ENCODE results near the gene NPAS3. TPM values are rescaled to one million over a fixed set of nuclear protein-coding genes. Genes with fewer than 3 reads are reported as not detected.

Gene NPAS3
- total and polyA plus RNA-seq, 2 of the 8 experiments (the other 6 are each of a cell fraction or from before 2014, with no cell fraction given) = 0.11 to 0.60 TPM

DNA sequence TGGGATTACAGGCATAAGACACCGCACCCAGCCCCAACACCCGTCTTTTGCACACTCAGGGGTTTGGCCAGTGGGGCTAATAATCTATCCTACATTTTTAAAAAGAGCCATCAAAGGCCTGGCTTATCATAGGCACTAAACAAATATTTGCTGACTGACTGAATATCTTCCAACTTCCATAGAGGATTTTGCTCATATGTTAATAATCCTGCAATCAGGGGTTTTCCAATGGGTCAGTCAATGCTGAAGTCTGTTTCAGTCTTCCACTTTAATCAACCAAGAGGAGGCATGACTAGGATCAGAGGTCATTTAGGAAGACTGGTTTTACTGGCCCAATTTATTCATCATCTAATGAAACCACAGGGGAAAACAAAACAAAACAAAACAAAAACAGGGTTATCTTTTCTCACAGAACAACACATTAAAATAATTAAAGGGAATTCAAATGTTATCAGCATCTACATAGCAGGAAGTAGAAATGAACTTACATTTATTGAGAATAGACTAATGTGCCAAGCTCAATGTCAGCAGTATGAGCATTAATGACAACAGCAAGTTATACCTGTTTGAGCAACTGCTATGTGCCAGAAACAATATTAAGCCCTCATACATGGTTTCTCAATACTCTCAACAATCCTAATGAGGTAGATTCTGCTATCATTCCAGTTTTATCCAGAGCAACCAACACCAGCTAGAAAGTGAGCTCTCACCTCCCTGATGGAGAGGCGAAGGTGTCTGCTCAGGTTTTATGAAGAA is 640.0 kb downstream of the NPAS3 start:
- no peaks in the 10 kb centered on the region for H3K79me1 ChIP-seq (ENCODE audit: low read depth, low read length)
- no peak overlapping the region for H2BK120ac ChIP-seq (replicated peaks; ENCODE audit: low read depth, low read length)
- H2BK20ac ChIP-seq (ENCODE audit: low read length) = no peak overlapping the region
- no peaks in the 10 kb centered on the region for H3K79me2 ChIP-seq (ENCODE audit: control insufficient read depth in 1 of 2, insufficient read depth in 2 of 2, low read length in 2 of 2)
- H3K4me3 ChIP-seq (ENCODE audit: extremely low read depth in 1 of 4, insufficient read depth in 2 of 4, low read depth in 3 of 4, low read length in 4 of 4) = no peak overlapping the region
- no peak overlapping the region for H2AK5ac ChIP-seq (ENCODE audit: low read depth, low read length)
- no peak overlapping the region for H3K56ac ChIP-seq (replicated peaks; ENCODE audit: insufficient read length, low read depth, low read length)
- no peak overlapping the region for H4K5ac ChIP-seq (ENCODE audit: insufficient read length, low read depth, low read length)
- H3K27ac ChIP-seq (ENCODE audit: low read depth, low read length) = no peak overlapping the region
- H2AFZ ChIP-seq (ENCODE audit: low read length) = no peak overlapping the region
- H3K14ac ChIP-seq (ENCODE audit: insufficient read length) = no peak overlapping the region
- H2BK12ac ChIP-seq (ENCODE audit: low read depth, low read length) = no peak overlapping the region
- H3K9me3 ChIP-seq (ENCODE audit: insufficient read depth in 2 of 2, low read depth in 1 of 2, low read length in 1 of 2) = no peaks in the 10 kb centered on the region
- H2BK5ac ChIP-seq (ENCODE audit: low read depth, low read length) = no peak overlapping the region
- no peaks in the 10 kb centered on the region for H3K4me1 ChIP-seq (replicated peaks in 1 of 4; ENCODE audit: control insufficient read depth in 3 of 4, insufficient read depth in 4 of 4, low read length in 3 of 4)
- no peak overlapping the region for H4K91ac ChIP-seq (replicated peaks; ENCODE audit: insufficient read length, low read length)
- no peak overlapping the region for H2BK15ac ChIP-seq (ENCODE audit: low read length)
- no peak overlapping the region for H3K4me2 ChIP-seq (ENCODE audit: insufficient read depth in 1 of 2, low read depth in 2 of 2, low read length in 2 of 2)
- no peaks in the 10 kb centered on the region for H3K27me3 ChIP-seq (replicated peaks in 1 of 4; ENCODE audit: control insufficient read depth in 3 of 4, extremely low read depth in 1 of 4, insufficient read depth in 3 of 4, low read length in 3 of 4)
- no peaks in the 10 kb centered on the region for H3K23me2 ChIP-seq (ENCODE audit: low read depth, low read length)
- no peak overlapping the region for H3K23ac ChIP-seq (ENCODE audit: insufficient read length)
- no peaks in the 10 kb centered on the region for H4K20me1 ChIP-seq (replicated peaks in 1 of 2; ENCODE audit: control insufficient read depth in 1 of 2, insufficient read depth in 2 of 2, low read length in 2 of 2)
- no peak overlapping the region for H3K18ac ChIP-seq (ENCODE audit: extremely low read depth, low read length)
- FAIRE-seq = no peak
- TF ChIP-seq SUZ12 (IDR thresholded peaks at IDR 0.05; ENCODE audit: low read length) = no peak
- TF ChIP-seq POU5F1 (IDR thresholded peaks at IDR 0.05; ENCODE audit: low read depth, low read length) = no peak
- no peak overlapping the region for H3K9ac ChIP-seq (replicated peaks in 1 of 4; ENCODE audit: extremely low read depth in 1 of 4, low read depth in 3 of 4, low read length in 3 of 4)
- 93% methylated on average over 3 of the region's 3 CpGs; no CpG with 5 or more reads in 1 of the 2 experiments for WGBS, 2 experiments (ENCODE audit: extremely low coverage in 1 of 2, insufficient coverage in 1 of 2, insufficient read length in 1 of 2, insufficient replicate concordance in 2 of 2, low coverage in 1 of 2, low lambda C conversion rate in 2 of 2, missing lambda C conversion rate in 1 of 2)
- no peak overlapping the region for H4K8ac ChIP-seq (ENCODE audit: extremely low read depth, insufficient read depth, low read length)
- POLR2A ChIA-PET (ENCODE audit: partially characterized antibody) = no interaction called here
- H3K4ac ChIP-seq (replicated peaks; ENCODE audit: insufficient read length, low read depth, low read length) = no peak overlapping the region
- CTCF ChIA-PET (ENCODE audit: partially characterized antibody) = no interaction called here
- DNase-seq (ENCODE audit: low read depth in 1 of 2, low spot score in 2 of 2) = no peak
- no peaks in the 10 kb centered on the region for H3K36me3 ChIP-seq (ENCODE audit: control insufficient read depth in 2 of 4, insufficient read depth in 4 of 4, low read length in 3 of 4)

All from H1 (cell line).